HFFc6 (cell line): ENCODE measurements around the gene FHL1. TPM values are rescaled to one million over a fixed set of nuclear protein-coding genes. Genes with fewer than 3 reads are reported as not detected.

Experiments
- DNase-seq: peaks from one replicate; pipeline ENCODE4 v3.0.0-alpha.2; 2018
- H3K27ac Mint-ChIP-seq: 2 replicates; pipeline ENCODE4 v1.8.0; 2020; ENCODE audit warnings: mild to moderate bottlenecking, mixed read lengths
- H3K27me3 Mint-ChIP-seq: 2 replicates; pipeline ENCODE4 v1.8.0; 2021; ENCODE audit warnings: mild to moderate bottlenecking, moderate library complexity, mixed read lengths; ENCODE audit not compliant: insufficient read depth
- H3K36me3 Mint-ChIP-seq: 2 replicates; pipeline ENCODE4 v1.8.0; 2021; ENCODE audit warnings: low read depth, mixed read lengths
- H3K4me1 Mint-ChIP-seq: 2 replicates; pipeline ENCODE4 v1.8.0; 2020; ENCODE audit warnings: low read depth, mixed read lengths
- H3K4me3 Mint-ChIP-seq: 2 replicates; pipeline ENCODE4 v1.8.0; 2020; ENCODE audit warnings: mild to moderate bottlenecking, moderate library complexity, mixed read lengths
- H3K9me3 Mint-ChIP-seq: 2 replicates; pipeline ENCODE4 v1.8.0; 2020; ENCODE audit warnings: mild to moderate bottlenecking, mixed read lengths
- total RNA-seq, 6 experiments: library from RNA; stranded (reverse); fragmentation: NEBNext Ultra II Directional; extraction: Animal tissue kit (Norgen Biotek cat#: 25700); gene quantifications; 2 replicates in 1 of 6; 3 replicates in 5 of 6; pipeline ENCODE4 v1.2.3, GENCODE V29; 2021
- TF ChIP-seq, protein P1 (sequence below): fragments of 200-600 bp; sonication (generic); IDR thresholded peaks from 2 replicates; pipeline ENCODE4 v1.5.0; 2021; ENCODE audit warnings: antibody characterized with exemption, mild to moderate bottlenecking

The FHL1 gene
- total RNA-seq, 6 experiments from 2014 or later: 409 to 808 (median 455) TPM

DNA sequence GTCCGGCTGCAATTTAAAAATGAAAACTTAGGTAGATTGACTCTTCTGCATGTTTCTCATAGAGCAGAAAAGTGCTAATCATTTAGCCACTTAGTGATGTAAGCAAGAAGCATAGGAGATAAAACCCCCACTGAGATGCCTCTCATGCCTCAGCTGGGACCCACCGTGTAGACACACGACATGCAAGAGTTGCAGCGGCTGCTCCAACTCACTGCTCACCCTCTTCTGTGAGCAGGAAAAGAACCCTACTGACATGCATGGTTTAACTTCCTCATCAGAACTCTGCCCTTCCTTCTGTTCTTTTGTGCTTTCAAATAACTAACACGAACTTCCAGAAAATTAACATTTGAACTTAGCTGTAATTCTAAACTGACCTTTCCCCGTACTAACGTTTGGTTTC lies 62.9 kb downstream of the FHL1 start:
- TF ChIP-seq, protein P1, sequence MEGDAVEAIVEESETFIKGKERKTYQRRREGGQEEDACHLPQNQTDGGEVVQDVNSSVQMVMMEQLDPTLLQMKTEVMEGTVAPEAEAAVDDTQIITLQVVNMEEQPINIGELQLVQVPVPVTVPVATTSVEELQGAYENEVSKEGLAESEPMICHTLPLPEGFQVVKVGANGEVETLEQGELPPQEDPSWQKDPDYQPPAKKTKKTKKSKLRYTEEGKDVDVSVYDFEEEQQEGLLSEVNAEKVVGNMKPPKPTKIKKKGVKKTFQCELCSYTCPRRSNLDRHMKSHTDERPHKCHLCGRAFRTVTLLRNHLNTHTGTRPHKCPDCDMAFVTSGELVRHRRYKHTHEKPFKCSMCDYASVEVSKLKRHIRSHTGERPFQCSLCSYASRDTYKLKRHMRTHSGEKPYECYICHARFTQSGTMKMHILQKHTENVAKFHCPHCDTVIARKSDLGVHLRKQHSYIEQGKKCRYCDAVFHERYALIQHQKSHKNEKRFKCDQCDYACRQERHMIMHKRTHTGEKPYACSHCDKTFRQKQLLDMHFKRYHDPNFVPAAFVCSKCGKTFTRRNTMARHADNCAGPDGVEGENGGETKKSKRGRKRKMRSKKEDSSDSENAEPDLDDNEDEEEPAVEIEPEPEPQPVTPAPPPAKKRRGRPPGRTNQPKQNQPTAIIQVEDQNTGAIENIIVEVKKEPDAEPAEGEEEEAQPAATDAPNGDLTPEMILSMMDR: no peak
- Mint-ChIP-seq H3K4me3 (no peak overlapping the region), H3K27ac (peak overlapping the region; percentile 9; the same call in 1 of the 2 replicates), H3K9me3 (no peaks in the 10 kb centered on the region), H3K36me3 (peaks cover 14% of the 10 kb centered on the region), H3K4me1 (peaks cover 57% of the 10 kb centered on the region), H3K27me3 (peaks cover 2% of the 10 kb centered on the region)
- DNase-seq: no peak

DNA sequence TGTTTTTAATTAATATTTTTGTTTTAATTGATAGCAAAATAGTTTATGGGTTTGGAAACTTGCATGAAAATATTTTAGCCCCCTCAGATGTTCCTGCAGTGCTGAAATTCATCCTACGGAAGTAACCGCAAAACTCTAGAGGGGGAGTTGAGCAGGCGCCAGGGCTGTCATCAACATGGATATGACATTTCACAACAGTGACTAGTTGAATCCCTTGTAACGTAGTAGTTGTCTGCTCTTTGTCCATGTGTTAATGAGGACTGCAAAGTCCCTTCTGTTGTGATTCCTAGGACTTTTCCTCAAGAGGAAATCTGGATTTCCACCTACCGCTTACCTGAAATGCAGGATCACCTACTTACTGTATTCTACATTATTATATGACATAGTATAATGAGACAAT lies 63.5 kb downstream of the FHL1 start:
- no peak overlapping the region for H3K4me3 Mint-ChIP-seq

DNA sequence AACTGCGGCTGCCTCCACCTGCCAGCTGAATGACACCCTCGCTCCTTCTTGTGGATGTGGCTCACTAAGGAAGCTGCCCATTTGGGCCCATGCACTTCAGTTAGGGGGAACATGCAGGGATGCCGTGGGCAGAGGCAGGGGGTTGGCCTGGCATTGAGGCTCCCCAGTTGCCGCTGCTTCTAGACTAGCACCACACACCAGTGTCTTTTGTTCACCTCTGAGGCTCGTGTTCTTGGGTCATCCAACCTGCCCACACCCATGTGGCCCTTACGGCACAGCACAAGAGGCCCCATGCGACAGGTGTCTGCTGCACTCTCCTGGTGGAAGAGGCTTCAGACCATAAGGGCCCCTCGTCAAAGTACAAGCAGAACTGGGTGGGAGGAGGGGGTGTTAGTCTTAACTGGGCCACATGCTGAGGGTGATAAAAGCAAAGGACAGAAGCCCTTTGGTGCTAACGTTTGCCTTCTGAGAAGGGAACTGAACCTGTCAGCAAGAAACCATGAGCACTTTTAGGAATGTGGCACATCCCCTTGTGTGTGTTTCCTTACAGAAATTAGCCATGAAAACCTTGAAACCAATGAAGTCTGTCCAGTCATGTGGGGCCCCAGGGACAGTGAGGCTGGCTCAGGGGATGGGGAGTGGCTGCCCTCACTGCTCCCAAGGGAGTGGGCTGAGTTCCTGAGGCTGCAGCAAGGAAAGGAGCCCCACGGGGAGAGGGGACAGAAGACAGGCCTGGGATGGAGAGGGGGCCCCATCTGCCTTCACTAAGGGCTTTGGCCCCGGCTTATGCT lies 64.6 kb downstream of the FHL1 start:
- H3K4me1 Mint-ChIP-seq: peaks cover 57% of the 10 kb centered on the region
- TF ChIP-seq, protein P1: no peak
- H3K36me3 Mint-ChIP-seq: peaks cover 18% of the 10 kb centered on the region
- no peak overlapping the region for H3K4me3 Mint-ChIP-seq
- H3K27me3 Mint-ChIP-seq: peaks cover 2% of the 10 kb centered on the region
- H3K27ac Mint-ChIP-seq: peak overlapping the region; percentile 91
- no peak for DNase-seq
- H3K9me3 Mint-ChIP-seq: no peaks in the 10 kb centered on the region

More for the DNA sequence above, 63.5 kb downstream of the FHL1 start:
- peaks cover 57% of the 10 kb centered on the region for H3K4me1 Mint-ChIP-seq
- H3K36me3 Mint-ChIP-seq: peaks cover 17% of the 10 kb centered on the region
- TF ChIP-seq, protein P1: no peak
- no peak for DNase-seq
- H3K9me3 Mint-ChIP-seq: no peaks in the 10 kb centered on the region
- H3K27ac Mint-ChIP-seq: no peak overlapping the region
- H3K27me3 Mint-ChIP-seq: peaks cover 2% of the 10 kb centered on the region

DNA sequence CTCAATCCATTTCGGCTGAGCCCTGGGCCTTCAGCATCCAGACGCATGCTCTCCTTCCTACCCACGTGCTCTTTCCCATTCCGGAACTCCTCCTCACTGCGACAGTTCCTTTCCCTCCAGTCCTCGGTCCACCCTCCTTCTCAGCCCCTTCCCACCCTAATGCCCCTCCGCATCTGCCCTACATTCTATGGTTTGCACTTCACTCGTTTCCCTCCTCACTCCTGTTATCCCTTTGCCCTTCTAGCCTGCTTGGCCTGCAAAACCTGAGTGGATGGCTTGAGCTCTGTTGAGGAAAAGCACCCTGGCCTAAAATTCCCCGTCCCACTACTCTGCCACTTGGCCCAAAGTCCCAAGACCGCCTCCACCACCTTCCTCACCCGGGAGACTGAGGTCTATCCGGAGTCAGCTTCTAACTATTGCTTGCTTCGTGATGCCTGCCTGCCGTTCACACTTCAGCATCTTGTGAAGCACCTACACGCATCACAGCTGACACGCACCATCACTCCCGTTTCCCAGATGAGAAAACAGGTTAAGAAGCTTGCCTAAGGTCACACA lies 65.3 kb downstream of the FHL1 start:
- no peak for DNase-seq
- Mint-ChIP-seq H3K27ac (peak overlapping the region; percentile 91), H3K27me3 (peaks cover 2% of the 10 kb centered on the region), H3K4me1 (peaks cover 57% of the 10 kb centered on the region), H3K36me3 (peaks cover 18% of the 10 kb centered on the region), H3K4me3 (no peak overlapping the region), H3K9me3 (no peaks in the 10 kb centered on the region)
- TF ChIP-seq, protein P1: no peak

DNA sequence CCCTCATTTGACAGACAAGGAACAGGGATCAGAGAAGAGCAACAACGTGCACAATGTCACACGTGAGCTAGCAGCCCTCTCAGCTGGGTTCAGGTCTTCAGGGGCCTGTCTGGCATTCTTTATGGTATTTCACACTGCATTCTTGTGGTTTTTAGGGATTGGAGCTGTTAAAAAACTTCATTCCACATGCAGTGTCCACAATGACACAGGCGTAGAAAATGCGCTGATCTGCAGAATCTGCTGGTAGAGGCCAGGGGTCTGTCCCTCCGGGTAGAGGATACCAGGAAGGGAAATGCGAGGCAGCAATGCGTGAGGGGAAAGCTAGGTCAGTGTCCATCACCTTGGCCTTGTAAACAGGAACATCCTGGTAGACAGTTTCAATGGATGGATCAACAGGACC lies 67.2 kb downstream of the FHL1 start:
- Mint-ChIP-seq H3K4me1 (peaks cover 49% of the 10 kb centered on the region), H3K27ac (peak overlapping the region; percentile 91), H3K9me3 (no peaks in the 10 kb centered on the region), H3K36me3 (peaks cover 17% of the 10 kb centered on the region), H3K4me3 (peak overlapping the region; percentile 49; the same call in 1 of the 2 replicates), H3K27me3 (peaks cover 2% of the 10 kb centered on the region)
- TF ChIP-seq, protein P1: no peak
- DNase-seq: peak; percentile 84
